Lower leg skin (tissue), 3 donors: Measurements from ENCODE around the gene TMEM170A.

Experiments
- CTCF ChIP-seq, 3 donors: fragments of 450-650 bp; IDR thresholded peaks; one replicate each; pipeline ENCODE4 v1.5.1; 2016; ENCODE audit warnings: antibody characterized with exemption in 3 of 3, mild to moderate bottlenecking in 3 of 3, moderate library complexity in 2 of 3
- POLR2A ChIP-seq, 2 donors: fragments of 450-650 bp; IDR thresholded peaks; one replicate each; pipeline ENCODE4 v1.6.1; 2016 to 2017; ENCODE audit warnings: antibody characterized with exemption in 2 of 2, mild to moderate bottlenecking in 1 of 2, moderate library complexity in 1 of 2

- TF ChIP-seq CTCF (IDR thresholded peaks at IDR 0.05) (no peak), POLR2A (IDR thresholded peaks at IDR 0.05) (no peak)
These were observed 42.1 kb upstream of the TMEM170A start for GRCh38 chr16:75506574-75506973.
